C4-2B (cell line): ENCODE results near the gene GABRP.
A peak's percentile ranks its signal among the peaks of the same experiment; 100 is the strongest.

Experiments used
- H3K27ac ChIP-seq: fragments of 450-650 bp; 2 replicates; pipeline ENCODE4 v1.5.1; 2017
- ZFX ChIP-seq: fragments of 450-650 bp; IDR thresholded peaks from 2 replicates; pipeline ENCODE4 v1.6.1; 2017
- TF ChIP-seq, protein P1 (sequence below): fragments of 450-650 bp; conservative IDR thresholded peaks from 2 replicates; pipeline ENCODE4 v1.5.1; 2017; ENCODE audit warnings: mild to moderate bottlenecking

The GABRP gene

DNA sequence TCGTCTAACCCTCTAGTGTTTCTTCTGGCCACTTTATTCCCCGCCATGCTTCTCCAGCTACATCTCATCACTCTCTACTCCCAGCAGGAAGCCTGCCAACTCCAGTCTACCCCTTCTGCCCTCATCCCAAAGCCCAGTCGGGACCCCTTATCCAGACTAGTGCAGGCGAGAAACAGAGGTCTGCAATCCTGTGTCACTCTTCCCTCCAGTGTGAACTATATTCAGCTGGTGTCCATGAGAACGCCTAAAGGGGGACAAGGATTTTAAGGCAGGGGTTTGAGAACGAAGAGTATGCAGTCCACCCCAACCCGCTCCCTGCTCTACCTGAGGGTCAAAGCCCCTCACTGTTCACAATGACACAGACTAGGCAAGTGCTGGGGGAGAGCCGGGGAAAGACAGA is 41.7 kb upstream of the GABRP start:
- TF ChIP-seq, protein P1, sequence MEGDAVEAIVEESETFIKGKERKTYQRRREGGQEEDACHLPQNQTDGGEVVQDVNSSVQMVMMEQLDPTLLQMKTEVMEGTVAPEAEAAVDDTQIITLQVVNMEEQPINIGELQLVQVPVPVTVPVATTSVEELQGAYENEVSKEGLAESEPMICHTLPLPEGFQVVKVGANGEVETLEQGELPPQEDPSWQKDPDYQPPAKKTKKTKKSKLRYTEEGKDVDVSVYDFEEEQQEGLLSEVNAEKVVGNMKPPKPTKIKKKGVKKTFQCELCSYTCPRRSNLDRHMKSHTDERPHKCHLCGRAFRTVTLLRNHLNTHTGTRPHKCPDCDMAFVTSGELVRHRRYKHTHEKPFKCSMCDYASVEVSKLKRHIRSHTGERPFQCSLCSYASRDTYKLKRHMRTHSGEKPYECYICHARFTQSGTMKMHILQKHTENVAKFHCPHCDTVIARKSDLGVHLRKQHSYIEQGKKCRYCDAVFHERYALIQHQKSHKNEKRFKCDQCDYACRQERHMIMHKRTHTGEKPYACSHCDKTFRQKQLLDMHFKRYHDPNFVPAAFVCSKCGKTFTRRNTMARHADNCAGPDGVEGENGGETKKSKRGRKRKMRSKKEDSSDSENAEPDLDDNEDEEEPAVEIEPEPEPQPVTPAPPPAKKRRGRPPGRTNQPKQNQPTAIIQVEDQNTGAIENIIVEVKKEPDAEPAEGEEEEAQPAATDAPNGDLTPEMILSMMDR, result no peak
- TF ChIP-seq ZFX, result no peak
- no peak overlapping the region for H3K27ac ChIP-seq

DNA sequence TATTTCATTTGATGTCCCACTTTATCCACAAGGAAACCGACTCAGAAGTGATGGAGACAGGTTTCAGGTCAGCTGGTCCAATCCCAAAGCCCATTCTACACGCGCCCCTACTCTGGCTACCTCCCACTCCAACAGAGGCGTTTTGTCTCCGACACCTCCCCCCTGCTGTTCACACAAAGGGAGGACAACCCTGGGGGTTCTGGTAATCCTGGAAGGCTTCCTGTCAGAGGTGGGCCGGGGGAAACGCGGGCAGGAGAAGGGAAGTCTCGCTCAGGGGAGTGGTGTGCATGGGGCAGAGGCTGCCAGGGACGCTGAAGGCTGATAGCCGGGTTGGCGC is 39.7 kb upstream of the GABRP start:
- TF ChIP-seq, protein P1, result no peak
- no peak for TF ChIP-seq ZFX
- no peak overlapping the region for H3K27ac ChIP-seq

DNA sequence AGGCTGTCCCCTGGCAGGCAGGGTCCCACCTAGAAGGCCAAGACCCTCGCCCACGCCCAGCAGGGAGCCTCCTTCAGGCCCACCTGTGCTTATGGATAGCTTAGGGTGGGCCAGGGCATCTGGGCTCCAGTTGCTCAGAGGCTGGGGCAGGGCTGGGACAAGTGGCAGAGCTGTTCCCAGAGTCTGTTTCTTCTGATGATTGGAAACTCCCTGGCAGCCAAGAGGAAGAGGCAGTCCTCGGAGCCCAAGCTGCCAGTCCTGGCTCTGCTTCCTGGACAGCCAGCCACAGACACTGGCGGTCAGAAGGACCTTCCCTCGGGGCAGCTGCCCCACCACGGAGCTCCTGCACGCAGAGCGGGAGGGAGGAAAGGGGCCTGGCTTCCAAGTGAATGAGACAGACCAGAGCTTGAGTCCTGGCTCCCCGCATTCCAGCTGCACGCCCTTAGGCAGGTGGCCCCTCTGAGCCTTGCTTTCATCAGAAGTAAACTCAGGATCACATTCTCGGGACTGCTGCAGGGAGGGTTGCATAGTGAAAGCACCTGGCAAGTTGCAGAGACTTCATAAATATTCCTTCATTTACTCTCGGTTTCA is 37.9 kb upstream of the GABRP start:
- no peak overlapping the region for H3K27ac ChIP-seq

DNA sequence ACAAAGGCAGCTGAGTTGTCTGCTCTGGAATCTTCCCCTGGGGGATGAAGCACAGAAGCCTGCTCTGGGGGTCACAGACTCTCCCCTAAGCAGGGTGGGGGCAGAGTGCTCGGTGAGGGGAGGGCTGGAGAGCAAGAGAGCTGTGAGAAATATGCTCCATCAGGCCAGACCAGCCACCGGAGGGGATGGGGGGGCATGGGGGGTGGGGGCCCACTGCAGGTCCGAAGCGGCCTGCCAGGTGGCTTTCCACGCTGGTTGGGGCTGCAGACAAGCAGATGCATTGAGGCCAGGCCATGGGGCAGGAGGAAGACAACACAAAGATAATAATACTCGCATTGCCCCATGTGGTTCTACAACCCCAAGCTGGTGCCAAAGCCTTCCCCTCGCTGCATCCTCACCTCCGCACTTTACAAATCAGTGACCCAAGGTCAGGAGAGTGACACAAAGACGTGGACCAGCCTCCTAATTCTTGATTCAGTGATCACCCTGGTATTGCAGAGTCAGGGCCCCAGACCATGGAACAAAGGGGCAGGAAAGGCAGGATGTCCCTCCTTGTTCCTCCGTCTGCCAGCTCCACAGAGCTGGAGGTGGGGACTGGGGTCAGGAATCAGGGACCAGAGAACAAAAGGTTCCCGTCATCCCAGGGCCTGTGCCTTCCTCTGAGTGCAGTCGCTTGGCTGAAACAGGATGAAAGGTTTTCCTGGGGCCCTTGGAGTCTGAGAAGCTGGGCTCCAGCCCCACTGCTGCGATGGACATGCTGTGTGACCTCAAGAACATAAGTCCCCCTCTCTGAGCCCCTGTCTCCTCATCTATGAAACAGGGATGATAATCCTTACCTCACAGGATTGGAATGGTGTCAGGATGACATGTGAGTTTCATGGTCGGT is 37.2 kb upstream of the GABRP start:
- TF ChIP-seq ZFX, result no peak
- TF ChIP-seq, protein P1, result no peak
- no peak overlapping the region for H3K27ac ChIP-seq

More for the DNA sequence above, 37.9 kb upstream of the GABRP start:
- TF ChIP-seq ZFX, result no peak

DNA sequence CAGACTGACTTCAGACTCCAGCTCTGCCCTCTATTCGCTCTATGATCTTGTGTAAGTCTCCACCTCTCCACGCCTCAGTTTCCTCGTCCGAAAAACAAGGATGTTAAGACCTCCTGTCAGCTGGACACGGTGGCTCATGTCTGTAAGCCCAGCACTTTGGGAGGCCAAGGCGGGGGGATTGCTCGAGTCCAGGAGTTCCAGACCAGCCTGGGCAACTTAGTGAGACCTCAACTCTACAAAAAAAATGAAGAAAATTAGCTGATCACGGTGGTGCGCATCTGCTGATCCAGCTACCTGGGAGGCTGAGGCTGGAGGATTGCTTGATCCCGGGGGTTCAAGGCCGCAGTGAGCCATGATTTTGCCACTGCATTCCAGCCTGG is 36.6 kb upstream of the GABRP start:
- H3K27ac ChIP-seq, result no peak overlapping the region
- TF ChIP-seq, protein P1, result no peak
- no peak for TF ChIP-seq ZFX

DNA sequence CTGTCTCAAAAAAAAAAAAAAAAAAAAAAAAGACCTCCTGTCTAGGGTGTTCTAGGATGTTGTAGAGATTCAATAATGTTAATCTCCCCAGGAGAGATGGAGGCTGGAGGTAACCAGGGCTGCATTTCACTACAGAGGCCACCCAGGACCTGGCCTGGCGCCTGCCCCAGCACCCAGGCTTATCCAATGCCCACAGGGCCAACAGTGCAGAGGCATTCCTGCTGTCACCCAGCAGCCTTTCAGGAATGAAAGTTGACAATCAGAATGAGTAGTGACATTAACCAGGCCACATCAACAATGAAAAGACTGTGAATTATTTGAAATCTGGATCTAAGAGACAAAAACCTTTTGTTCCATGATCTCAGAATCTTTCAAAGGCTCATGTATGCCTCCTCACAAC is 36.2 kb upstream of the GABRP start:
- H3K27ac ChIP-seq, result no peak overlapping the region
- no peak for TF ChIP-seq ZFX
- TF ChIP-seq, protein P1, result no peak

DNA sequence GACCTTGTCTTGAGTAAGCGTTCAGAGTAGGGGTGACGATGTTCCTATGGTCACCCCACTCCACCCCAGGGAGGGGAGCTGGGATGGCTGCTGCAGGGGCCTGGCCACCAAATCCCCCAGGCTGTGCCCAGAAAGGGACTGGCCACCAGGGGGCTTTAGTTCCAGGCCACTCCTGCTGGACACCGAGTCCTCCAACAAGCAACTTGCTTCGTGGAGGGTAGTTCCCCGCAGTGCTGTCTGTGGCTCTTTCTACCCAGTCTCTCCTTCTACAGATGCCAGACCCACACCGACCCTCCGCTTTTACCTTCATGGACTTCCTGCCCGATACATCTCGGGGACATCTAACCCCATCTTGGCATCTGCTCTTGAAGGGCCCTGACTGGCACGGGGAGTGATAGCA is 35.7 kb upstream of the GABRP start:
- TF ChIP-seq, protein P1, result peak; percentile 58
- no peak for TF ChIP-seq ZFX
- no peak overlapping the region for H3K27ac ChIP-seq
